ENCODE measurements around the gene RASGRF2. TPM values are rescaled to one million over a fixed set of nuclear protein-coding genes. Genes with fewer than 3 reads are reported as not detected.
"Not testable (repeated sequence)": the region's sequence is repeated elsewhere in the genome, so short reads cannot be mapped to it uniquely, and the experiment has no call there.

Gene RASGRF2
- total RNA-seq, 1 experiment from 2014 or later, result not detected

DNA sequence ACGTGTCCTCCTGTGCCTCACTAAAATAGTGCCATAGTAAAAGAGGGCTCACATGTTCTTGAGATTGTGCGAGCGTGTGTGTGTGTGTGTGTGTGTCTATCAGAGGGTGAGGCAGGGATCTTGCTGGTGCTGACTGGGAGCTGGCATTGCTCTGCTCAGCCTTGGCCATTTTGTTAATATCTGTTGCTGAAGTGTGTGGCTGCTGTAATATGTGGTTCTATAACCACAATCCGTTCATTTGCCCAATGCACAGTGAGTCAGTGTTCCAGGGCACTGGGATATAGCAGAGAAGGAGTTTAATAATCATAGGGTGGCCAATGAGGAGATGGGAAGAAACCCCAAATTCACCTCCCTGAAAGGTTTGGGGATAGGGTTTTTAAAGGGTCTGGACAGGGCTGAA is 61.3 kb downstream of the RASGRF2 start:
- no peak for DNase-seq (ENCODE audit: low spot score)

DNA sequence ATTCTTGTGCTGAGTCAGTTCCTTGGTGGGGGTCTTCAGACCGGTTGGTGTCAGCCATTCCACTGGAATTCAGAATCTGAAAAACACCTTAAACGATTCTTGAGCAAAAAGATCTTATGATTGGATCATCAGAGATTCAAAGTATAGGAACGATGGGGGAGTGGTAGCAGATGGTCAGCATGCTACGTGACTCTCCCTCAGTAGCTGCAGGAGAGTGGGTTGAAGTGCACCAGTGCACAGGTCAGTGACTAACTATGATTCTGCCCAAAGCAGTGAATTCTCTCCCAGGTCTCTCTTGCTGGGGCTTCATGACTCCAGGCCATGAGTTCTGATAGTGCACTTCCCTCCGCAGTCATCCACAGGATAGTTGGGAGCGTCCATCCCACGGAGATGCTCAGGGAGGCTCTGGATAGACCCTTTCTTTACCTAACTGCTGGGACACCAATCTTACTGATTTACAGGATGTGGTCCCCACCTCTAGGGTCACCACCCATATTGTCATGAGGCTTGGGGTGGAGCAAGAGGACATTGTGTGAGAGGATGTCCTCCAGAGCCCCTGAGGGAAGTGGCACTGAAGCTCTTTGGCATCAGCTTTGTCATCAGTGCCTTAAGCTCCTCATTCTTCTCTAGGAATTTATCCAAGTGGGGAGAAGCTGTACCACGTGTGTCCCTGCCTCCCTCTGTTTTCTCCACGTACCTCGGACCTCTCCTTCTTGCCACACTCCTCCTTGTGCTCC is 62.0 kb downstream of the RASGRF2 start:
- DNase-seq (ENCODE audit: low spot score), result no peak

DNA sequence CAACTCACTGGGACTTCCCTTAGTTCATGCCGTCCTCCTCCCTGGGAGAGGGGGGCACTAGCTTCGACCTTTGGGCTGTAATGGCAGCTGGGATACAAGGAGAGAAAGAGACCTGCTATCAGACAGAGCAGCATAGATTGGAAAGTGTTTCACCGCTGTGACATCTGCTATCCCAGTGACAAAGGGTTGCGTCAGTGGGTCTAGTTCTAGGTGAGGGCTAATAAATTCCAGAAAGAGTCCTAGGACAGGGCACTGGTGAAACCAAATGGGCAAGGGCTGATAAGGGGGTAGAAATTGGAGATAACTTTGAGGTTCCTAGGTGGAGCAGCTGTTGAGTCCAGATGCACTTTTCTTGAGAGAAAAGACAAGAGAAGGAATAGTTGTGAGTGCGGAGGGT is 62.5 kb downstream of the RASGRF2 start:
- DNase-seq (ENCODE audit: low spot score), result no peak

DNA sequence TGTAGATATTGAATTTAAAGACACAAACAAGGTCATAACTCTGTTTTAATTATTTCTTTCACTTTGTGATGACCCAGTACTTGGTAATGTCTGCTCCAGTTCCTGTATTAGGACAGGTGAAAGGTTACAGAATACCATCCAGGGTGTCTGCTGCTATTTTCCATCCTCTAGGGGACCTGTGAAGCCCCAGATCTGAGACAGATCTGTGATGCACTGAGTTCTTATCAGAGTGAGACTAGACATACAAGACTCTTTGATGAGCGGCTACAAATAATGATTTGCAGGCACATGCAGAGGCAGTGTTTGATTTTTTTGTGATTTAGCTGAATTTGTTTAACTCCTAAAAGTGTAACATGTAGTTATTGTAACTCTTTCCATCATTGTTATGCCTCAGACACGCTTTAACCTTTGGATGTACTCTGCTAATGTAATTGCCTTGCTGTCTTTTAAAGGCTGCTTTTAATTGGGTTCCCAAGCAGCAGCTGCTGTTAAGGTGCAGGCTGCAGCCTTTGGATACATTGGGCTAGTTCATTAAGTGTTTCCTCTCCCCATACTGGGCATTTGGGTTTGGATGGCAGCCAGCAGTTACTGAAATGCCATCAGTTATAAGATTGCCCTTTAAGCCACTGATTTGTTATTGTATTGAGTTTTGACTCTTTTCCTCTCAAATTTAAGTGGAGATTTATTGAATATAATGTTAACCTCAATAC is 63.3 kb downstream of the RASGRF2 start:
- DNase-seq (ENCODE audit: low spot score), result no peak

DNA sequence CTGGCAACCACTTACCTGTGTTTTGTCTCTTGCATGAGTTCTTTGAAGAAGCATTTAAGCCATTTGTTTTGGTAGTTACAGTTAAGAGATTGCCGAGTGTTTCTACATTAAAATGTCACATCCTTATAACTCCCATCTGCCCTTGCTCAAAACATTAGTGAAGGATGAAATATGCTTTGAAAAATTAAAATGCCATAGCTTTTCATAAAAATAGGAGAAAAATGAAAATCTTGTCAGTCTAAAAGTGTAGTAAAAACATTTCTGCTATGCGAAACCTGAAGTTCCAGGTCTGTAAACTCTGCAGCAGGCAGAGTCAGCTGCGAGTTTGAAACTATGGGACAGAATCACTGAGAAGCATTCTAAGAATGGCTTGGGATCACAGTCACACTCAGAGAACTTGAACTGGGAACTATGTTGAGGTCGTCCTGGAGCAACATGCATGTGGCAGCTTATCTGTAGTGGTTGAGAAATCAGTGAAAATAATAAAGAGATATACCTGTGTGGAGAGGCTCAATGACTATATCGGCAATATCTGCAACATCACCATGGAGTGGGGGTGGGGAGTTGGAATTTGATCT is 67.4 kb downstream of the RASGRF2 start:
- no peak for DNase-seq (ENCODE audit: low spot score)

DNA sequence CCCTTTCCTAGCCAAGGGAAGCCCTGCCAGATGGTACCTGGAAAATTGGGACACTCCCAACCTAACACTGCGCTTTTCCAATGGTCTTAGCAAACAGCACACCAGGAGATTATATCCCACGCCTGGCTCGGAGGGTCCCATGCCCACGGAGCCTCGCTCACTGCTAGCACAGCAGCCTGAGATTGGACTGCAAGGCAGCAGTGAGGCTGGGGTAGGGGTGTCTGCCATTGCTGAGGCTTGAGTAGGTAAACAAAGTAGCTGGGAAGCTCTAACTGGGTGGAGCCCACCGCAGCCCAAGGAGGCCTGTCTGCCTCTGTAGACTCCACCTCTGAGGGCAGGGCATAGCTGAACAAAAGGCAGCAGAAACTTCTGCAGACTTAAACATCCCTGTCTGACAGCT is 68.7 kb downstream of the RASGRF2 start:
- not testable (repeated sequence) for DNase-seq (ENCODE audit: low spot score)

DNA sequence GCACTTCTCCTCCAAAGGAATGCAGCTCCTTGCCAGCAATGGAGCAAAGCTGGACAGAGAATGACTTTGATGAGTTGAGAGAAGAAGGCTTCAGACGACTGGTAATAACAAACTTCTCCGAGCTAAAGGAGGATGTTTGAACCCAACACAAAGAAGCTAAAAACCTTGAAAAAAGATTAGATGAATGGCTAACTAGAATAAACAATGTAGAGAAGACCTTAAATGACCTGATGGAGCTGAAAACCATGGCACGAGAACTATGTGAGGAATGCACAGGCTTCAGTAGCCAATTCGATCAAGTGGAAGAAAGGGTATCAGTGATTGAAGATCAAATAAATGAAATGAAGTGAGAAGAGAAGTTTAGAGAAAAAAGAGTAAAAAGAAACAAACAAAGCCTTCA is 69.6 kb downstream of the RASGRF2 start:
- DNase-seq (ENCODE audit: low spot score), result not testable (repeated sequence)

DNA sequence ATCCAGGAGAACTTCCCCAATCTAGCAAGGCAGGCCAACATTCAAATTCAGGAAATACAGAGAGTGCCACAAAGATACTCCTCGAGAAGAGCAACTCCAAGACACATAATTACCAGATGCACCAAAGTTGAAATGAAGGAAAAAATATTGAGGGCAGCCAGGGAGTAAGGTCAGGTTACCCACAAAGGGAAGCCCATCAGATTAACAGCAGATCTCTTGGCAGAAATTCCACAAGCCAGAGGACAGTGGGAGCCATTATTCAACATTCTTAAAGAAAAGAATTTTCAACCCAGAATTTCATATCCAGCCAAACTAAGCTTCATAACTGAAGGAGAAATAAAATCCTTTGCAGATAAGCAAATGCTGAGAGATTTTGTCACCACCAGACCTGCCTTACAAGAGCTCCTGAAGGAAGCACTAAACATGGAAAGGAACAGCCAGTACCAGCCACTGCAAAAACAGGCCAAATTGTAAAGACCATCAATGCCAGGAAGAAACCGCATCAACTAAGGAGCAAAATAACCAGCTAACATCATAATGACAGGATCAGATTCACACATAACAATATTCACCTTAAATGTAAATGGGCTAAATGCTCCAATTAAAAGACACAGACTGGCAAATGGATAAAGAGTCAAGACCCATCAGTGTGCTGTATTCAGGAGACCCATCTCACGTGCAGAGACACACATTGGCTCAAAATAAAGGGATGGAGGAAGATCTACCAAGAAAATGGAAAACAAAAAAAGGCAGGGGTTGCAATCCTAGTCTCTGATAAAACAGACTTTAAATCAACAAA is 70.3 kb downstream of the RASGRF2 start:
- DNase-seq (ENCODE audit: low spot score), result not testable (repeated sequence)

DNA sequence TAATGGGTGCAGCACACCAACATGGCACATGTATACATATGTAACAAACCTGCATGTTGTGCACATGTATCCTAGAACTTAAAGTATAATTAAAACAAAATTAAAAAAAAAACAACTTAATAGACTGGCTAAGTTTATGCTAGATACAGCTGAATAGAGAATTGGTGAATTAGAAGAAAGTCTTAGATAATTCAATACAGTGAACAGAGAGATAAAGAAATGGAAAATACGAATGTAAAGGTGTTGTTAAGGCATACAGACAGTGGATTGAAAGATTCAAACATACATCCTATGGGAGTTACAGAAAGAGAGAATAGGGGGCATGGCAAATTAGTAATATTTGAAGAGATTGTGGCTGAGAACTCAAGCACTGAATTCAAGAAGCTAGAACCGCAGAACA is 75.4 kb downstream of the RASGRF2 start:
- no peak for DNase-seq (ENCODE audit: low spot score)

DNA sequence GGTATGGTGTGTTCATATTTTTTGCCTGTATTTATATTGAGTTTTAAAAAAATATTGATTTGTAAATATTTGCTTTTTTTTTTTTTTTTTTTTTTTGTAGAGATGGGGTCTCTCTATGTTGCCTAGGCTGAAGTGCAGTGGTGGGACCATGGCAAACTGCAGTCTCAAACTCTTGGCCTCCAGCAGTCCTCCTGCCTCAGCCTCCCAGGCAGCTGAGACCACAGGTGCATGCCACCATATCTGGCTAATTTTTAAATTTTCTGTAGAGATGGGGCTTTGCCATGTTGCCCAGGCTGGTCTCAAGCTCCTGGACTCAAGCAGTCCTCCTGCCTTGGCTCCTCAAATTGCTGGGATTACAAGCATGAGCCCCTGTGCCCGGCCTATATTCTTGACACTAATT is 78.3 kb downstream of the RASGRF2 start:
- DNase-seq (ENCODE audit: low spot score), result no peak

DNA sequence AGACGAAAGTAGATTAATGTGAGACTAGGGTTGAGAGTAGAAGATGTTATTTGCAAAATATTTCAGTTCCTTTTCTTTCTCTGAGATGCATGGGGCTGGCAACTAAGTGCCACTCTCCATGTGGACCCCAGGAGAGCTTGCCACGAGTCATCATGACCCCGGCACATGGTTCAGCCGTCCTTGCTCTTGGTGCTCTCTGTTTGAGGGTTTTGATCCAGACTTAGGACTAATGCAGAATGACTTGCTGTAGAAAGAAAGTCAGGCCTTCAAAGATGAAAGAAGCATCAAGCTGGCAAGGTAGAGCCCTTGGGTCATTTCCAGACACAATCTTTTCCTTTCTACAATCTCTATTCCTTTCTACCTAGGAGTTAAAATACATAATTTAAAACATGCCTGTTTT is 84.7 kb downstream of the RASGRF2 start:
- no peak for DNase-seq (ENCODE audit: low spot score)

DNA sequence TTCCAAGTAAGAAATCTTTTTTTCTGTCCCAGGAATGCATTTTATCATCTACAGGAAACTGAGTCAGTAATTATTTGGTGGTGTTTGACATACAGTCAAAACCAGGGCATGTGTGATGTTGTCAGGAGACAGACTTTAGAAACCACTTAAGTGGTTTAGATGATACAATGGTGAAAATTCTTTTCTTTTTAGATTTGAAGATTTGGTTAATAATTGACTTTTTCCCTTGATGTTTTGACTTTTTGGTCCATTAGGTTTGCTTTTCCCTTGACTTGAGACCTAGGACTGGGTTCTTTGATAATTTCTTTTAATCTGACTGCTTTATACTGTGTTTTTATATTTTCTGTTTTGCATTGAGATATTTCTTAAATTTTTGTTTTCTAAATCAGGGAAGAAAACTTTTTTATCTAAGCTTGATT is 85.2 kb downstream of the RASGRF2 start:
- DNase-seq (ENCODE audit: low spot score), result no peak

DNA sequence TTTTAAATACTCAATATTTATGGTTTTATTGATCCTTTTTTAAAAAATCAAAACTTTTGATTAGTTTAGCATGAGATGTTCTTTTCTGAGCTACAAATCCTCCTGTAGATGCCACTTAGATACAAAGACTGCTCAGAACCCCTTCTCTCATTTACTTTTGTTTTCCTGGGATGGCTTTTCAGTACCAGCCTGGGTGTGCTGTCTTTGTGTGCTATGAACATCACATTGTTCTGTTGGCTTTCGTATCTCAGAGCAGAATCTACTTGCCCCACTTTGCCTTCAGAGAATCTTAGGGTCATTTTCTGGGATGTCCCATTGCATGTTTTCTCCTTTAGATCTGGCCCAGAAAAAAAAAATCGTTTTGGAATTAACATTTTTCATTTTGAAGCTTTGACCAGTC is 85.9 kb downstream of the RASGRF2 start:
- no peak for DNase-seq (ENCODE audit: low spot score)

DNA sequence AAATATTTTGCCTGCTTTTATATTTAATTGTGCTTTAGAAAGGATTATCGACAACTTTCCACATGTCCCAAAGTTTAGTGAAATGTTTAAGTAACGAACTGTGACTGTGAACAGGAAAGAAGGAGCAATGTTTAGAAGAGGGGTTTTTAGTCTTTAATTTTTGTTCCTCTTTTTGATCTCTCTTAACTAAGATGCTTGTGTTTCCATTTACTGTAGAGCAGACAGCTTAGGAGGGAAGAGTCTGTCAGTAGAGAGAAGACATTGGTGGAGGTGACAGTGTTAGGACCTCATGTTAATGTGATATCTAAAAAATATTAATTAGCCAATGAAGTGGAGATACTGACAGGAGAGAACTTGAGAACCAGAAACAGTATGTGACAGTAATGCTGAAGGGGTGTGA is 92.2 kb downstream of the RASGRF2 start:
- DNase-seq (ENCODE audit: low spot score), result no peak

DNA sequence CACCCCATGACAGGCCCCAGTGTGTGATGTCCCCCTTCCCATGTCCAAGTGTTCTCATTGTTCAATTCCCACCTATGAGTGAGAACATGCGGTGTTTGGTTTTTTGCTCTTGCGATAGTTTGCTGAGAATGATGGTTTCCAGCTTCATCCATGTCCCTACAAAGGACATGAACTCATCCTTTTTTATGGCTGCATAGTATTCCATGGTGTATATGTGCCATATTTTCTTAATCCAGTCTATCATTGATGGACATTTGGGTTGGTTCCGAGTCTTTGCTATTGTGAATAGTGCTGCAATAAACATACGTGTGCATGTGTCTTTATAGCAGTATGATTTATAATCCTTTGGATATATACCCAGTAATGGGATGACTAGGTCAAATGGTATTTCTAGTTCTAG is 93.1 kb downstream of the RASGRF2 start:
- DNase-seq (ENCODE audit: low spot score), result not testable (repeated sequence)

DNA sequence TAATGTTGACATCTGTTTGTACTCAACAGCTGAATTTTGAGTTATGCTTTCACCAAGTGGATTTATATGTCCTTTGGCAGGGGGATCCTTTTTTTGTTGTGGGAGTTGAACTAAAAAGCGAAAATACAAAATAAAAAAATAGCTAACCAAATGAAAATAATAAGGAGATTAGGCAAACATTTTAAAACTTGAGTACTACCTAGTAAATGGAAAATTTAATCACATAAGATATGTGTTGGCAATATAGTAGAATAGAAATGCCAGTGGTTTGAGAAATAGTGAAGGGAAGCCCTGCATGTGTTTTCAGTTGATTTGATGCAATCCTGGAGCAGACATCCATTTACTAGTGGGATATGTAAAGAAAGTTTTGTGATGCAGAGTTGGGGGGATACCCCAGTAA is 98.0 kb downstream of the RASGRF2 start:
- DNase-seq (ENCODE audit: low spot score), result no peak

DNA sequence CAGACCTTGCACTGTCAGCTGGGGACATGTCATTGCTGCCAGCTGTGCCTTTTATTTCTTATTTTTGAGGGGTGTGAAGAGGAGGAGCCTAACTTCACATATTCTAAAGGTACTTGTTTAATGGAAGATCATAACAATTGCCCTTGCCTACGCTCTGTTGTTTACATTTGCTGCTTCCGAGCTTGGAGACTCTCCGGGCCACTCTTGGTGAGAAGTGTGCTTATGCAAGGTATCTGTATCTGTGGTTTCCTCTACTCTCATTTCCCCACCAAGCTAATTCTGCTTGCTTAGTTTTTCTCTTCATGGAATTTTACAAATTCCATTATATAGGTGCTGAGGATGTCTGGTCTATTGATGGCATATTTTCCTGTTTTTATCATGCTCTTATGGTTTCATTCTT is 105.3 kb downstream of the RASGRF2 start:
- DNase-seq (ENCODE audit: low spot score), result no peak

DNA sequence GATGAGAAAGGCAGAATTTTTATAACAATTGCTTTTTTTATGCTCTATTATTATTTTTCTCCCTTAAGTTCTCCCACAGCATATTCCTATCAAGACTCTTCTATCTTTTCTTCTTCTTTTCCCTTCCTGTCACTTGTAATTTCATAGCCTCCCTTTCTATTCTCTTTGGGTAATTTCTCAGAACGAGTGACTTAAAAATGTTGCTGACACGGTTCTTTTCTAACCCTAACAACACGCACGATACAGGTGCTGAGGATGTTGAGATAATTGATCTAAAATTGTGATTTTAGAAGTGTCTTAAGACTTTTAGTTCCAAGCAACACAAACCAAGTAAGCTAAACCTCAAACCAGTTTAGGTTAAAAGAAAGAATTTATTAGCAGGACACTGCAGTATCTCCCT is 105.9 kb downstream of the RASGRF2 start:
- DNase-seq (ENCODE audit: low spot score), result no peak

DNA sequence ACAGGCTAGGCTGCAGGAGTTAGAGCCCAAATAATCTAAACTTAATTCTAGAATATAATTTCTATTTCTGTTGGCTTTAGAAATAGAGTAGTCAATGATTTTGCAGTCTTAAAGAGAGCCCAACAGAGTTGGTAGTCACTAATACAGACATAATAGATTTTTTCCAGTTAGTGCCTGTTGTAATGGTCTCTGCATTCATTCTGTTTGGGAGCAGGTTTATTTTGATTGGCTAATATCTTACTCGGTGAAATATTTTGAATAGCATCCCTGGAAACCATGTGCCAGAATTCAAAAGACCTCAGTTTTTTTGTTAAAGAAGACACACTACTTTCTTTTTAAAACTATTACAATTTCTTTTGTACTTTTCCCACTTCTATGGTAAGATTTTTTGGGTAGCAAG is 107.2 kb downstream of the RASGRF2 start:
- no peak for DNase-seq (ENCODE audit: low spot score)

DNA sequence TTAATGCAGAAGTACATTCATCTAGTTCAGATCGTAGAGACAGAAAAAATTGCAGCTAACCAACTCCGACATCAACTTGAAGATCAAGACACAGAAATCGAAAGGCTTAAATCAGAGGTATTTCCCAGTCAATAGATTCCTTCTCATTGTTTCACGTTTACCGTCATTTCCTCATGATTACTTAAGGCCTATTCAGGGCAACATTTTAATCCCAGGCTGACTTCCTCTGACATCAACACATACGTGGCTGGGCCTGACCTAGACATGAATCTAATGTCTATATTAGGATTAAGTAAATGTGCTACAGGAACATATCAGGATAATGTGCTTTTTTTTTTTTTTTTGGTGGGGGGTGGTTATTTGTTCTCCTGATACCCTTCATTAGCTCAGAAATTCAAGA is 107.9 kb downstream of the RASGRF2 start:
- no peak for DNase-seq (ENCODE audit: low spot score)

DNA sequence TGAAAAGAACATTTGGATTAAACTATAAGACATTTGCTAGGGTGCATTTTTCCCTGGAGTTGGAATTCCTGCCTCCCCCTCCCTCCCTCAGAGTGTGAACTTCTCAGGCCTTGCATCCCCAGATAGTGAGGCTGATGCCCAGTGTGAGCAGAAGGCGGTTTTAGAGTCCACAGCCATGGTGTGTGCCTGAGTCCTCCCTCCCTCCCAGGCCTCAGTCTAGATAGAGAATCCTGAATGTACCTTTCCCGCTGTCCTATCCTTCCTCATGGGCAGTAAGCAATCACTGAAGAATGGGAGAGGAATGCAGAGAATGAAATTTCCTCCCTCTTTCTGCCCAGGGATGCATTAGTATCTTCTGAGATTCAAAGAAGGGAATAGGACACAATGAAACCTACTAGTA is 108.5 kb downstream of the RASGRF2 start:
- DNase-seq (ENCODE audit: low spot score), result no peak

DNA sequence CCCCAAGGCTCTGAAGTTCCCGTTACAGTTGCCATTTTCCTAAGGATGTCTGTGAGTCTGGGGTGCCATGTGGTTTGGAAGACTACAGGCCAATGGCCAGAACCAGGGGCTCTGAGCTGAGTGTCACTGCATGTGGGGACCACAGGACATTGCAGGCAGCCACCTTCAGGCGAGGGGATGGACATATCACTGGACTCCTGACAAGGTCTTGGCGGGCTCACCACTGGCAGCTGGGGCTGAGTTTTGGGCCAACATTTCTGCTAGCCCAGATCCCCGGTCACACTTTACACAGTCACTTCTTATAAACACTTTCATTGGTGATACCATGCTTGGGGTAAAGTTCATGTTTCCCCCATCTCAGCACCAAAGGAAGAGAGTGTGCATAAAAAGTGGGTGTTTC is 109.8 kb downstream of the RASGRF2 start:
- no peak for DNase-seq (ENCODE audit: low spot score)
